CD4-positive, alpha-beta T cell (primary cell): ENCODE measurements around the gene ARF6. TPM values are rescaled to one million over a fixed set of nuclear protein-coding genes. Genes with fewer than 3 reads are reported as not detected.
"Not testable (repeated sequence)": the region's sequence is repeated elsewhere in the genome, so short reads cannot be mapped to it uniquely, and the experiment has no call there.

Experiments
- ATAC-seq: fragments of 200-7000 bp; cut with Tn5 transposase; one replicate; pipeline ENCODE4 v1.10.0; 2022; ENCODE audit warnings: mild to moderate bottlenecking; ENCODE audit not compliant: poor library complexity
- CTCF ChIA-PET: fragments of 350-600 bp; sonication (Branson Sonifier 250); formaldehyde crosslinking; loops from one replicate; lab custom pipeline; 2021; ENCODE audit warnings: antibody characterized with exemption, inconsistent platforms; lab: Charles Lee
- POLR2A ChIA-PET: fragments of 350-600 bp; sonication (Branson Sonifier 250); formaldehyde crosslinking; loops from one replicate; lab custom pipeline; 2021; ENCODE audit warnings: antibody characterized with exemption, inconsistent platforms; lab: Charles Lee
- DNase-seq, 14 experiments: peaks; one replicate each; pipeline ENCODE4 v3.0.0-alpha.2; 2013 to 2020; ENCODE audit warnings: mixed read lengths in 2 of 14
- H3K27ac ChIP-seq, 2 donors: one replicate each; pipeline versions ENCODE4 v1.5.1 to v1.7.0; 2013; ENCODE audit warnings: low read length in 2 of 2, low read depth in 1 of 2, mild to moderate bottlenecking in 1 of 2
- H3K27me3 ChIP-seq, 2 experiments: 1 replicate in 1 of 2; 2 replicates in 1 of 2; pipeline versions ENCODE4 v1.6.1 to v1.7.0; 2013; ENCODE audit warnings: low read length in 2 of 2, control low read depth in 1 of 2, mild to moderate bottlenecking in 1 of 2, moderate library complexity in 1 of 2; ENCODE audit not compliant: insufficient read depth in 2 of 2, control insufficient read depth in 1 of 2
- H3K36me3 ChIP-seq: one replicate; pipeline ENCODE4 v1.6.1; 2013; ENCODE audit warnings: low read length, control low read depth; ENCODE audit not compliant: insufficient read depth
- H3K4me1 ChIP-seq: one replicate; pipeline ENCODE4 v1.6.1; 2013; ENCODE audit warnings: low read length, control low read depth; ENCODE audit not compliant: insufficient read depth
- H3K4me3 ChIP-seq: one replicate; pipeline ENCODE4 v1.5.1; 2013; ENCODE audit warnings: mild to moderate bottlenecking, low read length, moderate library complexity
- H3K9me3 ChIP-seq, 2 experiments: 1 replicate in 1 of 2; 2 replicates in 1 of 2; pipeline versions ENCODE4 v1.6.1 to v1.7.0; 2013; ENCODE audit warnings: low read length in 2 of 2, mild to moderate bottlenecking in 2 of 2, control low read depth in 1 of 2, moderate library complexity in 1 of 2; ENCODE audit not compliant: control insufficient read depth in 1 of 2, insufficient read depth in 1 of 2
- H3K27ac Mint-ChIP-seq: one replicate; pipeline ENCODE4 v1.8.0; 2020; ENCODE audit warnings: mixed read lengths
- H3K27me3 Mint-ChIP-seq: one replicate; pipeline ENCODE4 v1.8.0; 2021; ENCODE audit warnings: mixed read lengths
- H3K36me3 Mint-ChIP-seq: one replicate; pipeline ENCODE4 v1.8.0; 2021; ENCODE audit warnings: low read depth, mixed read lengths
- H3K4me1 Mint-ChIP-seq: one replicate; pipeline ENCODE4 v1.8.0; 2021; ENCODE audit warnings: low read depth, mixed read lengths
- H3K4me3 Mint-ChIP-seq: one replicate; pipeline ENCODE4 v1.8.0; 2020; ENCODE audit warnings: mild to moderate bottlenecking, mixed read lengths
- H3K9me3 Mint-ChIP-seq: one replicate; pipeline ENCODE4 v1.8.0; 2020; ENCODE audit warnings: mixed read lengths
- intact Hi-C, 2 experiments: fragments of 100-400 bp; cut with DNase I in 1 of 2; cut with micrococcal nuclease in 1 of 2; formaldehyde crosslinking; loops; one replicate each; pipeline versions ENCODE4 v1.15.1 to v1.9.0; 2023 to 2025; cut with DNase I, micrococcal nuclease
- total RNA-seq, 174 experiments: library from RNA in 2 of 174; stranded (reverse) in 2 of 174; gene quantifications; one replicate each; pipeline ENCODE4 v1.2.3 and lab custom pipeline; 2021 to 2026
- TF ChIP-seq, protein P1 (sequence below): fragments of 200-600 bp; IDR thresholded peaks from one replicate; pipeline ENCODE4 v1.8.0; 2022; ENCODE audit warnings: antibody characterized with exemption, mild to moderate bottlenecking

The ARF6 gene
- total RNA-seq, 2 experiments from 2014 or later, result 67.2 to 69.7 TPM

DNA sequence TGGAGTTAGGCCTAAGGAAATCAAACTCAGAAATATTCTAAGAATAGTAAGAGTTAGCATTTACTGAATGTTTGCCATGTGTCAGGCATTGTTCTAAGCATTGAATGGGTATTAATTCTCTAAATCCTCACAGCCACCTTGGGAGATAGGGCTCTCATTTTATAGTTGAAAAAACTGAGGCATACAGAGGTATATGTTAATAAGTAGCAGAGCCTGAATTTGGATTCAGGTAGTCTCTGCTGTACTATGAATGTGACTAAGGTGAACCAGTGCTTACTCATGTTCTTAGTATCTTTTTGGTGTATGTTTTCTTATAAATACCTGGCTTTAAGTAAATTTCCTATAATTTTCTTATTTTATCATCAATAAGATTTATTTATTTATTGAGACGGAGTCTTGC, 8.1 kb downstream of the ARF6 start:
- Histone ChIP-seq H3K27me3 (no peaks in the 10 kb centered on the region), H3K36me3 (peaks cover under 1% of the 10 kb centered on the region), H3K4me3 (no peak overlapping the region), H3K4me1 (peaks cover 10% of the 10 kb centered on the region), H3K9me3 (no peaks in the 10 kb centered on the region), H3K27ac (no peak overlapping the region)
- no peak overlapping the region for H3K27ac Mint-ChIP-seq
- H3K4me1 Mint-ChIP-seq, result peaks cover 46% of the 10 kb centered on the region
- CTCF ChIA-PET, result no interaction called here
- H3K9me3 Mint-ChIP-seq, result no peaks in the 10 kb centered on the region
- DNase-seq (no peak), ATAC-seq (no peak)
- H3K27me3 Mint-ChIP-seq, result no peaks in the 10 kb centered on the region
- intact Hi-C loops, result no loop called here
- no peak overlapping the region for H3K4me3 Mint-ChIP-seq
- POLR2A ChIA-PET, result interaction anchor here (1.4 kb wide), 1 partner anchor 161 kb away, joined by 6 read pairs; no protein-coding TSS in a partner anchor
- H3K36me3 Mint-ChIP-seq, result peaks cover 12% of the 10 kb centered on the region
- TF ChIP-seq, protein P1, sequence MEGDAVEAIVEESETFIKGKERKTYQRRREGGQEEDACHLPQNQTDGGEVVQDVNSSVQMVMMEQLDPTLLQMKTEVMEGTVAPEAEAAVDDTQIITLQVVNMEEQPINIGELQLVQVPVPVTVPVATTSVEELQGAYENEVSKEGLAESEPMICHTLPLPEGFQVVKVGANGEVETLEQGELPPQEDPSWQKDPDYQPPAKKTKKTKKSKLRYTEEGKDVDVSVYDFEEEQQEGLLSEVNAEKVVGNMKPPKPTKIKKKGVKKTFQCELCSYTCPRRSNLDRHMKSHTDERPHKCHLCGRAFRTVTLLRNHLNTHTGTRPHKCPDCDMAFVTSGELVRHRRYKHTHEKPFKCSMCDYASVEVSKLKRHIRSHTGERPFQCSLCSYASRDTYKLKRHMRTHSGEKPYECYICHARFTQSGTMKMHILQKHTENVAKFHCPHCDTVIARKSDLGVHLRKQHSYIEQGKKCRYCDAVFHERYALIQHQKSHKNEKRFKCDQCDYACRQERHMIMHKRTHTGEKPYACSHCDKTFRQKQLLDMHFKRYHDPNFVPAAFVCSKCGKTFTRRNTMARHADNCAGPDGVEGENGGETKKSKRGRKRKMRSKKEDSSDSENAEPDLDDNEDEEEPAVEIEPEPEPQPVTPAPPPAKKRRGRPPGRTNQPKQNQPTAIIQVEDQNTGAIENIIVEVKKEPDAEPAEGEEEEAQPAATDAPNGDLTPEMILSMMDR, result no peak

DNA sequence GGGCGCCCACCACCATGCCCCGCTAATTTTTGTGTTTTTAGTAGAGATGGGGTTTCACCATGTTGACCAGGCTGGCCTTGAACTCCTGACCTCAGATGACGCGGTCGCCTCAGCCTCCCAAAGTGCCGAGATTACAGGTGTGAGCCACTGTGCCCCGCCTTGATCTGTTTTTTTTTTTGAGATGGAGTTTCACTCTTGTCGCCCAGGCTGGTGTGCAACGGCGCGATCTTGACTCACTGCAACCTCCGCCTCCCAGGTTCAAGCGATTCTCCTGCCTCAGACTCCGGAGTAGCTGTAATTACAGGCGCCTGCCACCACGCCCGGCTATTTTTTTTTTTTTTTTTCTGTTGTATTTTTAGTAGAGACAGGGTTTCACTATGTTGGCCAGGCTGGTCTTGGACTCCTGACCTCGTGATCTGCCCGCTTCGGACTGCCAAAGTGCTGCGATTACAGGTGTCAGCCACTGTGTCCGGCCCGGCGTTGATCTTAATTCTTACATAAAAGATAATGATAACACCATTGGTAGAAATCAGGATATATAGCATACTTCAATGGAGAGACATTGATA, 9.9 kb downstream of the ARF6 start:
- H3K36me3 Mint-ChIP-seq, H3K4me3 ChIP-seq, H3K9me3 Mint-ChIP-seq, H3K27ac ChIP-seq, H3K36me3 ChIP-seq, H3K27me3 ChIP-seq, H3K4me3 Mint-ChIP-seq, H3K9me3 ChIP-seq, intact Hi-C loops, H3K27me3 Mint-ChIP-seq, H3K27ac Mint-ChIP-seq, ATAC-seq: not testable (repeated sequence)
- DNase-seq, result peak in 1 of 14 experiments; percentile 35
- ChIA-PET CTCF (interaction anchor here (1.0 kb wide), 1 partner anchor 99 kb away, joined by 4 read pairs; no protein-coding TSS in a partner anchor), POLR2A (interaction anchor here (0.6 to 1.6 kb wide), 3 partner anchors 40 to 96 kb away, joined by 3 to 8 read pairs (median 3); no protein-coding TSS in a partner anchor)
- H3K4me1 Mint-ChIP-seq, result peaks cover 40% of the 10 kb centered on the region
- H3K4me1 ChIP-seq, result peaks cover 17% of the 10 kb centered on the region

DNA sequence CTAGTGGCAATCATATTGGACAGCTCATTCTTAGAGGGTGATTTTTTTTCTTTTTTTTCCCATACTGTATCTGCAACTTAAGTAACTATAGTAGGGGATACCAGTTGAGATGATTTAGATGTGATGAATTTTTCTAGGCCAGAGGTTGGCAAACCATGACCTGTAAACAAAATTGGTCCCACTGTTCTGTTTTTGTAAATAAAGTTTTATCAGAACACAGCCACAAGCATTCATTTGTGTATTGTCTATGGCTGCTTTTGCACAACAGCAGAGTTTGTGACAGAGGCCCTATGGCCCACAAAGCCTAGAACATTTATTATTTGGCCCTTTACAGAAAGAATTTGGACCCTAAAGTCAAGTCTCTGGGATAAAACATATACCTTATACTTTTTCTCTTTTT, 11.4 kb downstream of the ARF6 start:
- ATAC-seq, result no peak
- intact Hi-C loops, result no loop called here
- Mint-ChIP-seq H3K4me3 (no peak overlapping the region), H3K9me3 (no peaks in the 10 kb centered on the region), H3K36me3 (no peaks in the 10 kb centered on the region), H3K27ac (no peak overlapping the region), H3K4me1 (peaks cover 29% of the 10 kb centered on the region), H3K27me3 (no peaks in the 10 kb centered on the region)
- peaks cover 14% of the 10 kb centered on the region for H3K4me1 ChIP-seq
- H3K4me3 ChIP-seq, result no peak overlapping the region
- H3K9me3 ChIP-seq, result no peaks in the 10 kb centered on the region
- CTCF ChIA-PET, result no interaction called here
- H3K36me3 ChIP-seq, result no peaks in the 10 kb centered on the region
- TF ChIP-seq, protein P1, result no peak
- POLR2A ChIA-PET, result interaction anchor here (0.6 kb wide), 1 partner anchor 35 kb away, joined by 3 read pairs; no protein-coding TSS in a partner anchor
- H3K27ac ChIP-seq, result no peak overlapping the region
- DNase-seq, result no peak
- H3K27me3 ChIP-seq, result no peaks in the 10 kb centered on the region
